RWPE2 (cell line): ENCODE measurements around the gene TTC28.

ENCODE experiments used
- ATAC-seq: fragments of 200-7000 bp; cut with Tn5 transposase; 3 replicates; pipeline ENCODE4 v1.9.1; 2021; ENCODE audit warnings: low read depth
- DNase-seq: peaks from one replicate; pipeline ENCODE4 v3.0.0-alpha.2; 2020; ENCODE audit warnings: low spot score
- H3K27ac ChIP-seq: fragments of 450-650 bp; 2 replicates; pipeline ENCODE4 v1.5.1; 2017; ENCODE audit warnings: mild to moderate bottlenecking; ENCODE audit not compliant: poor library complexity, severe bottlenecking
- H3K27me3 ChIP-seq: fragments of 250-450 bp; sonication (Bioruptor Pico); 2 replicates; pipeline ENCODE4 v1.5.1; 2021; ENCODE audit warnings: mild to moderate bottlenecking, moderate library complexity; ENCODE audit not compliant: insufficient read depth, poor library complexity, severe bottlenecking
- H3K36me3 ChIP-seq: fragments of 250-450 bp; sonication (Bioruptor Pico); 2 replicates; pipeline ENCODE4 v1.5.1; 2020; ENCODE audit warnings: low read depth, mild to moderate bottlenecking, moderate library complexity
- H3K4me1 ChIP-seq: fragments of 250-450 bp; sonication (Bioruptor Pico); 2 replicates; pipeline ENCODE4 v1.5.1; 2021; ENCODE audit warnings: mild to moderate bottlenecking, moderate library complexity; ENCODE audit not compliant: insufficient read depth, poor library complexity, severe bottlenecking
- H3K4me3 ChIP-seq: fragments of 250-450 bp; sonication (Bioruptor Pico); 2 replicates; pipeline ENCODE4 v1.5.1; 2021; ENCODE audit warnings: mild to moderate bottlenecking, moderate library complexity; ENCODE audit not compliant: severe bottlenecking
- H3K9me3 ChIP-seq: fragments of 250-450 bp; sonication (Bioruptor Pico); 2 replicates; pipeline ENCODE4 v1.5.1; 2021; ENCODE audit warnings: mild to moderate bottlenecking, moderate library complexity; ENCODE audit not compliant: severe bottlenecking
- CTCF ChIP-seq: fragments of 450-650 bp; IDR thresholded peaks from one replicate; pipeline ENCODE4 v1.5.1; 2017; ENCODE audit warnings: mild to moderate bottlenecking, moderate library complexity; ENCODE audit not compliant: poor library complexity, severe bottlenecking

Gene TTC28

GRCh38 chr22:28344918-28345703 is 334.5 kb downstream of the TTC28 start:
- Histone ChIP-seq H3K9me3 (no peaks in the 10 kb centered on the region), H3K27ac (no peak overlapping the region), H3K27me3 (peaks cover 2% of the 10 kb centered on the region), H3K36me3 (no peaks in the 10 kb centered on the region), H3K4me1 (peaks cover 4% of the 10 kb centered on the region), H3K4me3 (no peak overlapping the region)
- no peak for ATAC-seq
- TF ChIP-seq CTCF = no peak
- no peak for DNase-seq

- DNase-seq (no peak), ATAC-seq (no peak)
- Histone ChIP-seq H3K4me1 (peaks cover 4% of the 10 kb centered on the region), H3K36me3 (no peaks in the 10 kb centered on the region), H3K27me3 (no peaks in the 10 kb centered on the region), H3K4me3 (no peak overlapping the region), H3K9me3 (no peaks in the 10 kb centered on the region), H3K27ac (no peak overlapping the region)
- no peak for TF ChIP-seq CTCF
Observed at GRCh38 chr22:28341001-28341400, 338.6 kb downstream of the TTC28 start.

GRCh38 chr22:28333088-28333487 is 346.6 kb downstream of the TTC28 start:
- no peak for TF ChIP-seq CTCF
- no peak for DNase-seq
- no peaks in the 10 kb centered on the region for H3K36me3 ChIP-seq
- no peak overlapping the region for H3K27ac ChIP-seq
- no peak for ATAC-seq
- H3K4me1 ChIP-seq = no peaks in the 10 kb centered on the region
- no peak overlapping the region for H3K4me3 ChIP-seq
- H3K9me3 ChIP-seq = no peaks in the 10 kb centered on the region
- no peaks in the 10 kb centered on the region for H3K27me3 ChIP-seq

DNA sequence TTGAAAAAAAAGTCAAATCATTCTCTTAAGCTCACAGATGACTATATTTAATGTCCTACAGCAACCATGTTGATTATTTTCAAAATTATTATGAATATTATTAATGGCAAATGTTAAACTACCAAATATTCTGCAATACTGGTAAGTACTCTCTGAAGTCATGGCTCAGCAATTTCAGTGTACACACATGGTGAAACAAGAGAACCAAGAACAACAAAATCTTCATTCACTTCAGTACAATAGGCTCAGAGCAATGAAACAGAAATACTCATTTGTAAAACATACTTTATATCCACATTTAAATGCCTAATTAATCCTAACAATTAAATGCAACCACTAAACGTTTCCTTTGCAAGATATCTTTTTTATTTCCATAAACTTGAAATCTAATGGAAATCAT is 347.2 kb downstream of the TTC28 start:
- H3K9me3 ChIP-seq = no peaks in the 10 kb centered on the region
- H3K4me3 ChIP-seq = no peak overlapping the region
- ATAC-seq (no peak), DNase-seq (no peak)
- H3K4me1 ChIP-seq = no peaks in the 10 kb centered on the region
- no peaks in the 10 kb centered on the region for H3K36me3 ChIP-seq
- TF ChIP-seq CTCF = no peak
- no peaks in the 10 kb centered on the region for H3K27me3 ChIP-seq
- H3K27ac ChIP-seq = no peak overlapping the region

GRCh38 chr22:28331695-28332094 is 347.9 kb downstream of the TTC28 start:
- TF ChIP-seq CTCF = no peak
- no peaks in the 10 kb centered on the region for H3K9me3 ChIP-seq
- no peaks in the 10 kb centered on the region for H3K36me3 ChIP-seq
- H3K27me3 ChIP-seq = no peaks in the 10 kb centered on the region
- DNase-seq (no peak), ATAC-seq (no peak)
- no peak overlapping the region for H3K27ac ChIP-seq
- H3K4me1 ChIP-seq = no peaks in the 10 kb centered on the region
- no peak overlapping the region for H3K4me3 ChIP-seq
